ENCODE results near the gene SPATA2L.
"Not testable (repeated sequence)": the region's sequence is repeated elsewhere in the genome, so short reads cannot be mapped to it uniquely, and the experiment has no call there.

Gene SPATA2L

DNA sequence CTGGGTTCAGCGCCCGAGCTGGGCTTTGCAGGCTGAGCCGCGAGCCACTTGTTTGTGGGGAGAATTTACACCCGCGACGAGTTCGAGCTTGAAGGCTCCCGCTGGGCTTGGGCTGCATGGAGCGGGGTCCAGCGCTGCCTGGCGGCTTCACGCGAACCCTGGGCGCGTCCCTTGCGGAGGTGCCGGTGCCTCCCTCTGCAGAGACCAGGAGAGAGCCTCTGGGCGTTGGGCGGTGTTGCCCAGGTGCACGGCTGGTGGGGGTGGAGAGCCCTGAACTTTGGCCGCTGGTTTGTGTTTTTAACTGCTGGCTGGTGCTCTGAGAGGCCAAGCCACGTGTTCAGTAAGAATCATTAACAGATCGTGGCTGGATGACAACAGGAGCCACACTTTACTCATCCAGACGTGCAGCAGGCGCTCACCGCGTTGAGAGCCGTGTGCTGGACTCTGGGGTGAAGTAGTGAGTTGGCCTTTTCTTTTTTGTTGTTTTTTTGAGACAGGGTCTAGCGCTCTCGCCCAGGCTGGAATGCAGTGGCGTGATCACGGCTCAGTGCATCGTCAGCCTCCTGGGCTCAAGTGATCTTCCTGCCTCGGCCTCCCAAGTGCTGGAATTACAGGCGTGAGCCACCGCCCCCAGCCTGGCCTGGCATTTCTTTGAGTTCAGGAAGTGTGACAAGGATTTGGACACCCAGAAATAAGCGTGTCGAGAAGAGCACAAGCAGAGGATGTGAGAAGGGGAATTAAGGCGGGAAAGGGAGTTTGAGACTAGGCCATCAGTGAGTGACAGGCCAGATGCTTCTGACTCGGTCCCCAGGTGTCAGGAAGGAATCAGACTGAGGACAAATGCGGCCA lies 14.2 kb downstream of the SPATA2L start:
- peak overlapping the region; percentile 95 for H3K9ac ChIP-seq (ENCODE audit: low read depth, low read length)
- peaks cover 26% of the 10 kb centered on the region for H3K9me3 ChIP-seq (ENCODE audit: insufficient read depth, low read depth, low read length)
- H3K4me3 ChIP-seq (ENCODE audit: low read length): peak overlapping the region; percentile 87
- peak overlapping the region; percentile 99 for H3K27ac ChIP-seq (ENCODE audit: low read depth, low read length)
- peaks cover 55% of the 10 kb centered on the region for H3K36me3 ChIP-seq (ENCODE audit: insufficient read depth, low read length)
- H3K4me1 ChIP-seq (ENCODE audit: insufficient read depth, low read length): peaks cover 7% of the 10 kb centered on the region; the same call in 1 of the 2 replicates
- WGBS: 25% methylated on average over 42 of the region's 42 CpGs
- H3K27me3 ChIP-seq (ENCODE audit: insufficient read depth, low read length): no peaks in the 10 kb centered on the region

DNA sequence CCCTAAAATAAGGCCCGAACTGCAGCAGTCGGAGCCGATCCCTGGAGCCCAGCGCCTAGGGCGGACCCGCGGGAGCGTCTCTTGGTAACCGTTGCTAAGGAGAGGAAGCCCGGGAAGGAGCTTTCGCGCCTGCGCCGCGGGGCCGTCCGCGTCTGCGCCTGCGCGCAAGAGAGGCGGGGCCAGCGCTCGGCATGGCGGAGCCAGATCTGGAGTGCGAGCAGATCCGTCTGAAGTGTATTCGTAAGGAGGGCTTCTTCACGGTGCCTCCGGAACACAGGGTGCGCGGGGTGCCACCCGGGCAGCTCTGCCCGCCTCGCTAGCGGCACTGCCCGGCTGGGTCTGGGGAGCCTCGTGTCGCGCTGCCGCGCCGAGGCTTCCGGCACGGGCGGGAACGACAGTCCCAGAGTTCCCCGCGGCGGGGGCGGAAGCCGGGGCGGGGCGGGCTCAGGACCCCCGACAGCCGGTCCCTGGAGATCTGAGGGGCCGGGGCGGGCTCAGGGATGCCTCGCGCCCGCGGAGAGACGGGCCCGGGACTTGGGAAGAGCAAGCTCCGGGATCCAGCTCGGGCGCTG lies 14.9 kb downstream of the SPATA2L start, which contains the start of gene CDK10:
CDK10 (plus strand) TSS at position 170 of the 572 bp plus-strand sequence; CDS start at position 192, 22 bp downstream.
- Histone ChIP-seq H3K9me3 (ENCODE audit: insufficient read depth, low read depth, low read length) (peaks cover 28% of the 10 kb centered on the region), H3K9ac (ENCODE audit: low read depth, low read length) (peak within 1 kb of the TSS; percentile 95), H3K27me3 (ENCODE audit: insufficient read depth, low read length) (no peaks in the 10 kb centered on the region), H3K4me1 (ENCODE audit: insufficient read depth, low read length) (peaks cover 7% of the 10 kb centered on the region; the same call in 1 of the 2 replicates), H3K36me3 (ENCODE audit: insufficient read depth, low read length) (peaks cover 51% of the 10 kb centered on the region), H3K27ac (ENCODE audit: low read depth, low read length) (peak within 1 kb of the TSS; percentile 99), H3K4me3 (ENCODE audit: low read length) (peak within 1 kb of the TSS; percentile 87)
- WGBS: 1% methylated on average over 67 of the region's 67 CpGs

DNA sequence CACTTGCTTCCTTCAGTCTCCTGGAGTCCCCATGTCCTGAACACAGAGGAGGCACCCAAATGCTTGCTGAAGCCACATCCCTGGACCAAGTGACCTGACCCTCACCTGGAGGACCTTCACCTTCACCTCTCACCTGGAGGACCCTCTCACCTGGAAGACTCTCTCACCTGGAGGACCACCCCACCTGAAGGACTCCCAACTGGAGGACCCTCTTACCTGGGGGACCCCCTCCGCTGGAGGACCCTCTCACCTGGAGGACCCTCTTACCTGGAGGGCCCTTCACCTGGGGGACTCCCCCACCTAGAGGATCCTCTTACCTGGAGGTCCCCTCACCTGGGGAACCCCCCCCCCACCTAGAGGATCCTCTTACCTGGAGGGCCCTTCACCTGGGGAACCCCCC lies 15.6 kb downstream of the SPATA2L start:
- peaks cover 46% of the 10 kb centered on the region for H3K36me3 ChIP-seq (ENCODE audit: insufficient read depth, low read length)
- no peaks in the 10 kb centered on the region for H3K27me3 ChIP-seq (ENCODE audit: insufficient read depth, low read length)
- H3K9me3 ChIP-seq (ENCODE audit: insufficient read depth, low read depth, low read length): peaks cover 33% of the 10 kb centered on the region
- WGBS: 90% methylated on average over 1 of the region's 1 CpG
- no peak overlapping the region for H3K27ac ChIP-seq (ENCODE audit: low read depth, low read length)
- H3K9ac ChIP-seq (ENCODE audit: low read depth, low read length): no peak overlapping the region
- no peak overlapping the region for H3K4me3 ChIP-seq (ENCODE audit: low read length)
- peaks cover 7% of the 10 kb centered on the region; the same call in 1 of the 2 replicates for H3K4me1 ChIP-seq (ENCODE audit: insufficient read depth, low read length)

DNA sequence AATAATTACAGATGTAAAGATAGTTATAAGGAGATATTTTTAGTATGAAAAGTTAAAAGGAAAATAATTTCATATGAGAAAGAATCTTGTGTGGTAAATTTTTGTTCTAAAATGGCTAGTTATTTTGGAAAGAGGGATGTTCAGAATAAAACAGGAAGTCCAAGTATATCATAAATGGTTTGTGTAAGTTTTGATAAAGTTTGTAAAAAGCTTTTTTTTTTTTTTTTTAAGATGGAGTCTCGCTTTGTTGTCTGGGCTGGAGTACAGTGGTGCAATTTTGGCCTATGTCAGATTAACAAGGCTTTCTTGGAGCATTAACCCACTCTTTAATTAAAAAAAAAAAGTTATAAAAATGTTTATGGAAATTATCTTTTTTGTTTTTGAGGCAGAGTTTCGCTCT lies 23.2 kb downstream of the SPATA2L start:
- Histone ChIP-seq H3K4me1 (ENCODE audit: insufficient read depth, low read length) (no peaks in the 10 kb centered on the region), H3K4me3 (ENCODE audit: low read length) (no peak overlapping the region), H3K27me3 (ENCODE audit: insufficient read depth, low read length) (no peaks in the 10 kb centered on the region), H3K36me3 (ENCODE audit: insufficient read depth, low read length) (peaks cover 21% of the 10 kb centered on the region; the same call in 1 of the 2 replicates), H3K9ac (ENCODE audit: low read depth, low read length) (no peak overlapping the region), H3K9me3 (ENCODE audit: insufficient read depth, low read depth, low read length) (peaks cover 49% of the 10 kb centered on the region), H3K27ac (ENCODE audit: low read depth, low read length) (no peak overlapping the region)
- WGBS: 95% methylated on average over 1 of the region's 2 CpGs

DNA sequence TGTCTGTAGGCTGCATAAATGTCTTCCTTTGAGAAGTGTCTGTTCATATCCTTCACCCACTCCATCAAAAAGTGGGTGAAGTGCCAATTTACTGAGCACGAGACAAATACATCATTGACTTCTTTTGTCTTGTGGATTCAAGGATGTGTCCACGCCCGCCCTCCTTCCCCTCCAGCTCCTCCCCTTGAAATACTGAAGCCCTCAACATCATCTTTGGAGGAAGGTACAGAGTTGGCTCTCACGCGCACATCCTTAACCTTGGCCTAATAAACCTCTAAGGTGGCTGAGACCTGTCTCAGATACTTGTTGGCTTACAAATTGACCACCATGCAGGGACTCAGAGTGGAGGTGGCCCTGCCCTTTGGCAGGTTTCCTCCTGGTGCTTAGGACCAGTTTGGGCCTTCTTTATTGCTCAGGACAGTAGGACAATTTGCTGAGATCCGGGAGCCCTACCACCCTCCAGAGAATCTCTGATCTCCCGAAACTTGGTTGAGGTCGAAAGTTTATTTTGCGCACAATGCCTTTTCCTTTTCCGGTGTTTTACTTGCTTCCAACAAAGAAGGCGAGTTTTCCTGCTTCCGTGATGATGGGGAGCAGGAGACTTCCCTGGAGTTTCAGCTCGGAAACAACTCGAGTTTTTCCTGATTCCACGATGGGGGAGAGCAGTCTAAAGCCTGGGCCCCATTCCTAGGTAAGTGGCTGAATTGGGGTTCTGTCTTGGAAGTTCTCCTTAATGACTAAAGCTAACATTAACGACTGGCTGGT lies 29.1 kb downstream of the SPATA2L start:
- no peaks in the 10 kb centered on the region for H3K4me1 ChIP-seq (ENCODE audit: insufficient read depth, low read length)
- 93% methylated on average over 16 of the region's 16 CpGs for WGBS
- H3K36me3 ChIP-seq (ENCODE audit: insufficient read depth, low read length): peaks cover 4% of the 10 kb centered on the region; the same call in 1 of the 2 replicates
- no peaks in the 10 kb centered on the region for H3K27me3 ChIP-seq (ENCODE audit: insufficient read depth, low read length)
- peaks cover 7% of the 10 kb centered on the region; the same call in 1 of the 2 replicates for H3K9me3 ChIP-seq (ENCODE audit: insufficient read depth, low read depth, low read length)
- H3K4me3 ChIP-seq (ENCODE audit: low read length): no peak overlapping the region
- no peak overlapping the region for H3K27ac ChIP-seq (ENCODE audit: low read depth, low read length)
- no peak overlapping the region for H3K9ac ChIP-seq (ENCODE audit: low read depth, low read length)

DNA sequence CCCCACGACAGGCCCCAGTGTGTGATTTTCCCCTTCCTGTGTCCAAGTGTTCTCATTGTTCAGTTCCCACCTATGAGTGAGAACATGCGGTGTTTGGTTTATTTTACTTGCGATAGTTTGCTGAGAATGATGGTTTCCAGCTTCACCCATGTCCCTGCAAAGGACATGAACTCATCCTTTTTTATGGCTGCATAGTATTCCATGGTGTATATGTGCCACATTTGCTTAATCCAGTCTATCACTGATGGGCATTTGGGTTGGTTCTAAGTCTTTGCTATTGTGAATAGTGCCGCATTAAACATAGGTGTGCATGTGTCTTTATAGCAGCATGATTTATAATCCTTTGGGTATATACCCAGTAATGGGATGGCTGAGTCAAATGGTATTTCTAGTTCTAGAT lies 29.9 kb downstream of the SPATA2L start:
- not testable (repeated sequence) for H3K9me3 ChIP-seq (ENCODE audit: insufficient read depth, low read depth, low read length); H3K27ac ChIP-seq (ENCODE audit: low read depth, low read length); H3K9ac ChIP-seq (ENCODE audit: low read depth, low read length); H3K4me3 ChIP-seq (ENCODE audit: low read length); H3K36me3 ChIP-seq (ENCODE audit: insufficient read depth, low read length); H3K4me1 ChIP-seq (ENCODE audit: insufficient read depth, low read length); H3K27me3 ChIP-seq (ENCODE audit: insufficient read depth, low read length)
- 100% methylated on average over 4 of the region's 4 CpGs for WGBS

DNA sequence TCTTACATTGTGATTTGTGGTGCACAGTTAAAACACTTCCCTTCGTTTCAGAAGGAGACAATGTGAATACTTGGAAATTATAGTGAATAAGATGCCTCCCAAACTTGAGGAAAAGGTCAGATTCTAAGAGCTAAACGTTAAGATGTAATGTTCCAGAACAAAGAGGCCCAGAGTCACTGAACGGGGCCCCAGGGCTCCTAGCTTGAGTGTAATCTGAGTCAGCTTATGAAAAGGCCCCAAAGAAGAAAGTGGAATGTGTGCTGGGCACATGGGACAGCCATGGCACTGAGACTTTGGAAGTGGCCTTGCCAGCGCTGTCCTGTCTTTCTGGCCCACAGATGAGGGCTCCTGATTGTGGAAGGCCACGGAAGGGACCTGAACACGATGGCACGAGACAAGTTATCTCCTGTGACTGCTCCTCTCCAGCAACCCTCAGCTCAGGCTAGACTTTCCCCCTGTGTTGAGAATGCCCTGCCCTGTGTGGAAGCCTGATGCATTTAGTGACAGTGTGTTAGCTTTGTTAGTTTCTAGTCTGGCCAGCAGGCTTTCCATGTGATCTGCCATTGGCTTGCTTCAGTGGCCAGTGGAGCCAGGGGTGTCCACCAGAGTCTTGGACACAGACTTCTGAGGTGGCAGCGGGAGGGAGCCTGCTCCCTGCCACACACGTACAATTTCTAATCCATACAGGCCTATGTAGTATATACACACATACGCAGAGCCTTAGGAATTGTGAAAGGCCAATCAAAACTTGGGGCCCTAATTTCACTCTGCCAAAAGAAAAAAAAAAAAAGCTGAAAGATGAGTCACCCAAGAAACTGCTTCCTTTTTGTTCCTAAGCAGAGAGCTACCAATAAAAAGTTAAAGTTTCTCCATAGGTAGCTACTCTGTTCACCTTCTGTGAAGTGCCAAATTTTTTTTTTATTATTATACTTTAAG lies 30.7 kb downstream of the SPATA2L start:
- WGBS: 91% methylated on average over 10 of the region's 10 CpGs
- Histone ChIP-seq H3K4me3 (ENCODE audit: low read length) (no peak overlapping the region), H3K4me1 (ENCODE audit: insufficient read depth, low read length) (no peaks in the 10 kb centered on the region), H3K36me3 (ENCODE audit: insufficient read depth, low read length) (peaks cover 5% of the 10 kb centered on the region; the same call in 1 of the 2 replicates), H3K9me3 (ENCODE audit: insufficient read depth, low read depth, low read length) (peaks cover 9% of the 10 kb centered on the region; the same call in 1 of the 2 replicates), H3K9ac (ENCODE audit: low read depth, low read length) (no peak overlapping the region), H3K27ac (ENCODE audit: low read depth, low read length) (no peak overlapping the region), H3K27me3 (ENCODE audit: insufficient read depth, low read length) (no peaks in the 10 kb centered on the region)

DNA sequence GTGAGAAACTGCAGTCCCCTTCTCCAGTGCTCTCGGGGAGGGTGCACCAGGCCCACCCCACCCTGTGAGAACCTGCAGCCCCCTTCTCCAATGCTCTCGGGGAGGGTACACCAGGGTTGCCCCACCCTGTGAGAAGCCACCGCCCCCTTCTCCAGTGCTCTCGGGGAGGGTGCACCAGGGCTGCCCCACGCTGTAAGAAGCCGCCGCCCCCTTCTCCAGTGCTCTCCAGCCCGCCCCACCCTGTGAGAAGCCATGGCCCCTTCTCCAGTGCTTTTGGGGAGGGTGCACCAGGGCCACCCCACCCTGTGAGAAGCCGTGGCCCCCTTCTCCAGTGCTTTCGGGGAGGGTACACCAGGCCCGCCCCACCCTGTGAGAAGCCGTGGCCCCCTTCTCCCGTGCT lies 31.8 kb downstream of the SPATA2L start:
- 87% methylated on average over 13 of the region's 13 CpGs for WGBS
- no peak overlapping the region for H3K9ac ChIP-seq (ENCODE audit: low read depth, low read length)
- peaks cover 11% of the 10 kb centered on the region; the same call in 1 of the 2 replicates for H3K9me3 ChIP-seq (ENCODE audit: insufficient read depth, low read depth, low read length)
- H3K4me3 ChIP-seq (ENCODE audit: low read length): no peak overlapping the region
- no peak overlapping the region for H3K27ac ChIP-seq (ENCODE audit: low read depth, low read length)
- no peaks in the 10 kb centered on the region for H3K4me1 ChIP-seq (ENCODE audit: insufficient read depth, low read length)
- H3K27me3 ChIP-seq (ENCODE audit: insufficient read depth, low read length): no peaks in the 10 kb centered on the region
- H3K36me3 ChIP-seq (ENCODE audit: insufficient read depth, low read length): peaks cover 7% of the 10 kb centered on the region; the same call in 1 of the 2 replicates

DNA sequence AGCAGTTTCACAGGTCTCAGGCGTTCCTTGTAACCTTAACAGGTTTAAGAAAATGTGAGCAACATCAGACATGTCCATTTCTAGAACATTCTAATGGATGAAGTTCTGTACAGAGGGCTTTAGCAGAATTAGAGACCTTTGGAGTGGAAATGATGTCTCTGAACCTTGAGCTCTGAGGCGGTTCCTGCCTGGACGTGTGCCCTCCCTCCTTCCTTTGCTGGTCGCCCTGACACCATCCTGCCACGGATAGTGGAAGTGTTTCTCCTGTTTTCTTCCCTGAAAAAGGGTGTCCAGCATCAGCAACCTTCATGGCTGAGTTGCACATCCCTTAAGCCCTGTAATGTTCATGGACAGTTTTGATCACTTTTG lies 32.7 kb downstream of the SPATA2L start:
- Histone ChIP-seq H3K9me3 (ENCODE audit: insufficient read depth, low read depth, low read length) (peaks cover 11% of the 10 kb centered on the region; the same call in 1 of the 2 replicates), H3K36me3 (ENCODE audit: insufficient read depth, low read length) (peaks cover 12% of the 10 kb centered on the region; the same call in 1 of the 2 replicates), H3K9ac (ENCODE audit: low read depth, low read length) (no peak overlapping the region), H3K27me3 (ENCODE audit: insufficient read depth, low read length) (no peaks in the 10 kb centered on the region), H3K27ac (ENCODE audit: low read depth, low read length) (no peak overlapping the region), H3K4me3 (ENCODE audit: low read length) (no peak overlapping the region), H3K4me1 (ENCODE audit: insufficient read depth, low read length) (no peaks in the 10 kb centered on the region)
- WGBS: 91% methylated on average over 5 of the region's 5 CpGs

DNA sequence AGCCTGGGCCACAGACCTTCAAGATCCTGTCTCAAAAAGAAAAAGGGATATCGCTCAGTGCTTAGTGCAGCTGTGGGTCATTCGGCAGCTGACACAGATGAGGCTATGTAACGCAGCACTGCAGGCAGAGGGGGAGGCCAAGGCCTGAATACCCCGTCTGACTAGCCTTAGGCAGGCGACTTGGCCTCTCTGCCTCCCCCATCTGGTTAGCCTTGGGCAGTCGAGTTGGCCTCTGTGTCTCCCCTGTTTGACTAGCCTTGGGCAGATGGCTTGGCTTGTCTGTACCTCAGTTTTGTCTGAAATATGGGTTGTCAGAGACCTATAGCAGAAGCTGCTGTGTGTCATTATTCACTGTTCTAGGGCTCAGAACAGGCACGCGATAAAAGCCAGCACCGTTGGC lies 33.9 kb downstream of the SPATA2L start:
- 84% methylated on average over 9 of the region's 9 CpGs for WGBS
- H3K9ac ChIP-seq (ENCODE audit: low read depth, low read length): no peak overlapping the region
- no peak overlapping the region for H3K4me3 ChIP-seq (ENCODE audit: low read length)
- H3K36me3 ChIP-seq (ENCODE audit: insufficient read depth, low read length): peaks cover 21% of the 10 kb centered on the region; the same call in 1 of the 2 replicates
- no peaks in the 10 kb centered on the region for H3K4me1 ChIP-seq (ENCODE audit: insufficient read depth, low read length)
- no peaks in the 10 kb centered on the region for H3K27me3 ChIP-seq (ENCODE audit: insufficient read depth, low read length)
- no peak overlapping the region for H3K27ac ChIP-seq (ENCODE audit: low read depth, low read length)
- peaks cover 11% of the 10 kb centered on the region; the same call in 1 of the 2 replicates for H3K9me3 ChIP-seq (ENCODE audit: insufficient read depth, low read depth, low read length)
